ENCODE results near the gene CCDC97.

The CCDC97 gene

GRCh38 chr19:41310033-41310831 is at the start of gene CCDC97:
CCDC97 (plus strand) TSS chr19:41310172; CDS start chr19:41310311, 139 bp downstream.
- H3K4me3 ChIP-seq = peak within 1 kb of the TSS; percentile 98
- H3K36me3 ChIP-seq (ENCODE audit: insufficient read depth, low read length) = peaks cover 47% of the 10 kb centered on the region
- DNase-seq (ENCODE audit: low read depth, low spot score) = peak; percentile 71
- H3K9me3 ChIP-seq (ENCODE audit: low read depth, low read length) = no peaks in the 10 kb centered on the region
- peak within 1 kb of the TSS; percentile 95 for H3K27ac ChIP-seq
- TF ChIP-seq FOXP2 (optimal IDR thresholded peaks at IDR 0.05; ENCODE audit: control extremely low read depth, extremely low read length, insufficient read depth) = no peak
- peak; percentile 87 for TF ChIP-seq POLR2AphosphoS5 (IDR thresholded peaks at IDR 0.05; ENCODE audit: borderline replicate concordance, low read depth, low read length)
- TF ChIP-seq EZH2 (IDR thresholded peaks at IDR 0.05) = no peak
- H3K9ac ChIP-seq (ENCODE audit: insufficient read length) = peak within 1 kb of the TSS; percentile 96

- peak overlapping the region; percentile 80 for H3K9ac ChIP-seq (ENCODE audit: insufficient read length)
- DNase-seq (ENCODE audit: low read depth, low spot score) = no peak
- TF ChIP-seq POLR2AphosphoS5 (IDR thresholded peaks at IDR 0.05; ENCODE audit: borderline replicate concordance, low read depth, low read length) = no peak
- no peak for TF ChIP-seq FOXP2 (optimal IDR thresholded peaks at IDR 0.05; ENCODE audit: control extremely low read depth, extremely low read length, insufficient read depth)
- TF ChIP-seq EZH2 (IDR thresholded peaks at IDR 0.05) = no peak
- H3K4me3 ChIP-seq = peak overlapping the region; percentile 97
- peaks cover under 1% of the 10 kb centered on the region; the same call in 1 of the 2 replicates for H3K36me3 ChIP-seq (ENCODE audit: insufficient read depth, low read length)
- no peak overlapping the region for H3K27ac ChIP-seq
- no peaks in the 10 kb centered on the region for H3K9me3 ChIP-seq (ENCODE audit: low read depth, low read length)
Observed at GRCh38 chr19:41261474-41262190, 48.3 kb upstream of the CCDC97 start.

GRCh38 chr19:41263042-41263849 is 46.7 kb upstream of the CCDC97 start:
- peak overlapping the region; percentile 96 for H3K27ac ChIP-seq
- H3K9ac ChIP-seq (ENCODE audit: insufficient read length) = peak overlapping the region; percentile 97
- peak overlapping the region; percentile 97 for H3K4me3 ChIP-seq
- TF ChIP-seq POLR2AphosphoS5 (IDR thresholded peaks at IDR 0.05; ENCODE audit: borderline replicate concordance, low read depth, low read length) = peak; percentile 91
- TF ChIP-seq EZH2 (IDR thresholded peaks at IDR 0.05) = no peak
- TF ChIP-seq FOXP2 (optimal IDR thresholded peaks at IDR 0.05; ENCODE audit: control extremely low read depth, extremely low read length, insufficient read depth) = no peak
- DNase-seq (ENCODE audit: low read depth, low spot score) = no peak
- H3K9me3 ChIP-seq (ENCODE audit: low read depth, low read length) = no peaks in the 10 kb centered on the region
- H3K36me3 ChIP-seq (ENCODE audit: insufficient read depth, low read length) = peaks cover 17% of the 10 kb centered on the region

GRCh38 chr19:41263850-41264580 is 46.0 kb upstream of the CCDC97 start, which contains the start of gene HNRNPUL1:
HNRNPUL1 (plus strand) TSS chr19:41264372; CDS start chr19:41264504, 132 bp downstream.
- no peaks in the 10 kb centered on the region for H3K9me3 ChIP-seq (ENCODE audit: low read depth, low read length)
- peak; percentile 100 for DNase-seq (ENCODE audit: low read depth, low spot score)
- peak within 1 kb of the TSS; percentile 96 for H3K27ac ChIP-seq
- TF ChIP-seq POLR2AphosphoS5 (IDR thresholded peaks at IDR 0.05; ENCODE audit: borderline replicate concordance, low read depth, low read length) = no peak
- no peak for TF ChIP-seq EZH2 (IDR thresholded peaks at IDR 0.05)
- TF ChIP-seq FOXP2 (optimal IDR thresholded peaks at IDR 0.05; ENCODE audit: control extremely low read depth, extremely low read length, insufficient read depth) = no peak
- peaks cover 24% of the 10 kb centered on the region for H3K36me3 ChIP-seq (ENCODE audit: insufficient read depth, low read length)
- H3K9ac ChIP-seq (ENCODE audit: insufficient read length) = peak within 1 kb of the TSS; percentile 100
- peak within 1 kb of the TSS; percentile 97 for H3K4me3 ChIP-seq

- Histone ChIP-seq H3K9me3 (ENCODE audit: low read depth, low read length) (no peaks in the 10 kb centered on the region), H3K36me3 (ENCODE audit: insufficient read depth, low read length) (peaks cover 32% of the 10 kb centered on the region), H3K4me3 (peak overlapping the region; percentile 80), H3K9ac (ENCODE audit: insufficient read length) (peak overlapping the region; percentile 100), H3K27ac (peak overlapping the region; percentile 94)
- TF ChIP-seq POLR2AphosphoS5 (IDR thresholded peaks at IDR 0.05; ENCODE audit: borderline replicate concordance, low read depth, low read length) = 0 out of 2 replicates have a peak, but pooled peaks have one; percentile 10
- TF ChIP-seq EZH2 (IDR thresholded peaks at IDR 0.05) = no peak
- DNase-seq (ENCODE audit: low read depth, low spot score) = no peak
Observed at GRCh38 chr19:41264581-41265394, 45.2 kb upstream of the CCDC97 start.

- H3K9ac ChIP-seq (ENCODE audit: insufficient read length) = peak overlapping the region; percentile 100
- TF ChIP-seq POLR2AphosphoS5 (IDR thresholded peaks at IDR 0.05; ENCODE audit: borderline replicate concordance, low read depth, low read length) = 0 out of 2 replicates have a peak, but pooled peaks have one; percentile 3
- TF ChIP-seq FOXP2 (optimal IDR thresholded peaks at IDR 0.05; ENCODE audit: control extremely low read depth, extremely low read length, insufficient read depth) = no peak
- TF ChIP-seq EZH2 (IDR thresholded peaks at IDR 0.05) = no peak
- no peak for DNase-seq (ENCODE audit: low read depth, low spot score)
- no peaks in the 10 kb centered on the region for H3K9me3 ChIP-seq (ENCODE audit: low read depth, low read length)
- H3K36me3 ChIP-seq (ENCODE audit: insufficient read depth, low read length) = peaks cover 40% of the 10 kb centered on the region
- peak overlapping the region; percentile 94 for H3K27ac ChIP-seq
- H3K4me3 ChIP-seq = peak overlapping the region; percentile 80
Observed at GRCh38 chr19:41265395-41266153, 44.4 kb upstream of the CCDC97 start.

Data from SK-N-MC (cell line).